Measurements from ENCODE around the gene DAGLA.

Gene DAGLA

GRCh38 chr11:61698173-61698948, 18.2 kb downstream of the DAGLA start:
- H3K27me3 ChIP-seq (ENCODE audit: control insufficient read depth in 2 of 2, insufficient read depth in 2 of 2, low read length in 2 of 2) = no peaks in the 10 kb centered on the region
- no peaks in the 10 kb centered on the region for H3K9me3 ChIP-seq (ENCODE audit: control insufficient read depth in 2 of 2, low read length in 2 of 2)
- H3K36me3 ChIP-seq (ENCODE audit: control insufficient read depth in 2 of 2, insufficient read depth in 2 of 2, low read length in 2 of 2) = no peaks in the 10 kb centered on the region
- peaks cover 68 to 75% of the 10 kb centered on the region in 2 donors for H3K4me1 ChIP-seq (ENCODE audit: control insufficient read depth in 2 of 2, insufficient read depth in 2 of 2, low read length in 2 of 2)
- peak overlapping the region; percentile 87 to 88 for H3K27ac ChIP-seq (ENCODE audit: low read depth in 2 of 2, low read length in 2 of 2)
- no peak overlapping the region for H3K4me3 ChIP-seq (ENCODE audit: low read length in 2 of 2)
- H3K9ac ChIP-seq (ENCODE audit: low read depth in 1 of 2, low read length in 2 of 2) = peak overlapping the region in 1 of 2 donors; percentile 29

GRCh38 chr11:61699737-61700160, 19.6 kb downstream of the DAGLA start:
- Histone ChIP-seq H3K4me1 (ENCODE audit: control insufficient read depth in 2 of 2, insufficient read depth in 2 of 2, low read length in 2 of 2) (peaks cover 63 to 67% of the 10 kb centered on the region in 2 donors), H3K4me3 (ENCODE audit: low read length in 2 of 2) (peak overlapping the region in 1 of 2 donors; percentile 37), H3K27me3 (ENCODE audit: control insufficient read depth in 2 of 2, insufficient read depth in 2 of 2, low read length in 2 of 2) (no peaks in the 10 kb centered on the region), H3K9me3 (ENCODE audit: control insufficient read depth in 2 of 2, low read length in 2 of 2) (no peaks in the 10 kb centered on the region), H3K36me3 (ENCODE audit: control insufficient read depth in 2 of 2, insufficient read depth in 2 of 2, low read length in 2 of 2) (no peaks in the 10 kb centered on the region), H3K27ac (ENCODE audit: low read depth in 2 of 2, low read length in 2 of 2) (peak overlapping the region; percentile 87 to 88), H3K9ac (ENCODE audit: low read depth in 1 of 2, low read length in 2 of 2) (peak overlapping the region in 1 of 2 donors; percentile 63)

DNA sequence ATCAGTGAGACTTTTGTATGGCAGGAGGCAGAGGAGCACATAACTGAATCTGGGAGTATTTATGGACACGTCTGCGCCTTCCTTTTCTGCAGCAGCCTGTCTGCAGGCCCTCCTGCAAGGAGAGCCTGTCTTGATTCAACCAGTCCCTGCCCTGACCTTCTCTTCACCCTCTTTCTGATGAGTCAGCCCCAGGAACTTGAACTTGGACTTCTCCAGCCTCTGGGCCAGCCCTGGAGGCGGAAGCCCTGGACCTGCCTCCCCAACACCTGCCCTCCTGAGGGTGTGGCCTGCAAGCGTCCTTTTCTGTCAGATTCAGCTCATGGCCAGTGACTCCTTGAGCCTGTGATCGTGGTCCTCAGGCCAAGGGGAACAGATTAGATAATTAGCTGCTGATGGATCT, 20.0 kb downstream of the DAGLA start:
- peak overlapping the region; percentile 32 to 63 for H3K9ac ChIP-seq (ENCODE audit: low read depth in 1 of 2, low read length in 2 of 2)
- peaks cover 62 to 63% of the 10 kb centered on the region in 2 donors for H3K4me1 ChIP-seq (ENCODE audit: control insufficient read depth in 2 of 2, insufficient read depth in 2 of 2, low read length in 2 of 2)
- H3K27me3 ChIP-seq (ENCODE audit: control insufficient read depth in 2 of 2, insufficient read depth in 2 of 2, low read length in 2 of 2) = no peaks in the 10 kb centered on the region
- H3K4me3 ChIP-seq (ENCODE audit: low read length in 2 of 2) = peak overlapping the region; percentile 10 to 37
- H3K36me3 ChIP-seq (ENCODE audit: control insufficient read depth in 2 of 2, insufficient read depth in 2 of 2, low read length in 2 of 2) = no peaks in the 10 kb centered on the region
- no peaks in the 10 kb centered on the region for H3K9me3 ChIP-seq (ENCODE audit: control insufficient read depth in 2 of 2, low read length in 2 of 2)
- peak overlapping the region; percentile 87 to 88 for H3K27ac ChIP-seq (ENCODE audit: low read depth in 2 of 2, low read length in 2 of 2)

- Histone ChIP-seq H3K27ac (ENCODE audit: low read depth in 2 of 2, low read length in 2 of 2) (peak overlapping the region; percentile 87 to 88), H3K36me3 (ENCODE audit: control insufficient read depth in 2 of 2, insufficient read depth in 2 of 2, low read length in 2 of 2) (no peaks in the 10 kb centered on the region), H3K4me1 (ENCODE audit: control insufficient read depth in 2 of 2, insufficient read depth in 2 of 2, low read length in 2 of 2) (peaks cover 57 to 58% of the 10 kb centered on the region in 2 donors), H3K4me3 (ENCODE audit: low read length in 2 of 2) (peak overlapping the region; percentile 10 to 37), H3K27me3 (ENCODE audit: control insufficient read depth in 2 of 2, insufficient read depth in 2 of 2, low read length in 2 of 2) (no peaks in the 10 kb centered on the region), H3K9me3 (ENCODE audit: control insufficient read depth in 2 of 2, low read length in 2 of 2) (no peaks in the 10 kb centered on the region), H3K9ac (ENCODE audit: low read depth in 1 of 2, low read length in 2 of 2) (peak overlapping the region; percentile 32 to 63)
These were observed 20.5 kb downstream of the DAGLA start for GRCh38 chr11:61700720-61701119.

- Histone ChIP-seq H3K36me3 (ENCODE audit: control insufficient read depth in 2 of 2, insufficient read depth in 2 of 2, low read length in 2 of 2) (no peaks in the 10 kb centered on the region), H3K4me1 (ENCODE audit: control insufficient read depth in 2 of 2, insufficient read depth in 2 of 2, low read length in 2 of 2) (peaks cover 50 to 51% of the 10 kb centered on the region in 2 donors), H3K9me3 (ENCODE audit: control insufficient read depth in 2 of 2, low read length in 2 of 2) (no peaks in the 10 kb centered on the region), H3K27me3 (ENCODE audit: control insufficient read depth in 2 of 2, insufficient read depth in 2 of 2, low read length in 2 of 2) (no peaks in the 10 kb centered on the region), H3K9ac (ENCODE audit: low read depth in 1 of 2, low read length in 2 of 2) (peak overlapping the region; percentile 14 to 63), H3K27ac (ENCODE audit: low read depth in 2 of 2, low read length in 2 of 2) (peak overlapping the region; percentile 87 to 88), H3K4me3 (ENCODE audit: low read length in 2 of 2) (no peak overlapping the region)
These were observed 21.2 kb downstream of the DAGLA start for GRCh38 chr11:61701242-61701886.

DNA sequence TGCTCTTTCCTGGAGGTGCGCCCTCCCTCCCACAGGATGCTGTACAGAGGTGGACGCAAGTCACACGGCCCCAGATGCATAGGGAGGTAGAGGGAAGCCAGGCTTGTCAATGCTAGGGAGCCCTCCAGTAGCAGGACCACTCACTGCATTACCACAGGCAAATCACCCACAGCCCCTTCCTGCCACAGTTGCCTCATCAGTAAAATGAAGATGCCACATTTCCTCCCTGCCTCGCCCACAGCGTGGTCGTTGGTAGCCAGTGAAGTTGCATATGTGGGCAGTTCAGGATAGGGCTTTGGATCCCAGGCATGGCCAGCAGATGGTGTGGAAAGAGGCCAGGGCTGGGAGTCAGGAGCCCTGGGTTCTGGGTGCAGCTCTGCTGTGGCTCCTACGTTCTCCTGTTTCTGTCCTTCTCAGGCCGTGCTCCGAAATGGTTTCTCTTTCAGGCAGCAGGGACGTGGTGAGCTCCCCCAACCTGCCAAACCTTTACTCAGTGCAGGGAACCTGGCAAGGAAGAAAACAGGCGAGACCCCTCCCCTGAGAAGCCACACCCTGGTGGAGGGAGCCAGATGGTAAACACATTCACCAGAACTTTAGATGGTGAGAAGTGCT, 22.6 kb downstream of the DAGLA start:
- Histone ChIP-seq H3K27me3 (ENCODE audit: control insufficient read depth in 2 of 2, insufficient read depth in 2 of 2, low read length in 2 of 2) (no peaks in the 10 kb centered on the region), H3K9me3 (ENCODE audit: control insufficient read depth in 2 of 2, low read length in 2 of 2) (no peaks in the 10 kb centered on the region), H3K36me3 (ENCODE audit: control insufficient read depth in 2 of 2, insufficient read depth in 2 of 2, low read length in 2 of 2) (no peaks in the 10 kb centered on the region), H3K4me3 (ENCODE audit: low read length in 2 of 2) (no peak overlapping the region), H3K9ac (ENCODE audit: low read depth in 1 of 2, low read length in 2 of 2) (no peak overlapping the region), H3K27ac (ENCODE audit: low read depth in 2 of 2, low read length in 2 of 2) (no peak overlapping the region), H3K4me1 (ENCODE audit: control insufficient read depth in 2 of 2, insufficient read depth in 2 of 2, low read length in 2 of 2) (peaks cover 46 to 49% of the 10 kb centered on the region in 2 donors)

DNA sequence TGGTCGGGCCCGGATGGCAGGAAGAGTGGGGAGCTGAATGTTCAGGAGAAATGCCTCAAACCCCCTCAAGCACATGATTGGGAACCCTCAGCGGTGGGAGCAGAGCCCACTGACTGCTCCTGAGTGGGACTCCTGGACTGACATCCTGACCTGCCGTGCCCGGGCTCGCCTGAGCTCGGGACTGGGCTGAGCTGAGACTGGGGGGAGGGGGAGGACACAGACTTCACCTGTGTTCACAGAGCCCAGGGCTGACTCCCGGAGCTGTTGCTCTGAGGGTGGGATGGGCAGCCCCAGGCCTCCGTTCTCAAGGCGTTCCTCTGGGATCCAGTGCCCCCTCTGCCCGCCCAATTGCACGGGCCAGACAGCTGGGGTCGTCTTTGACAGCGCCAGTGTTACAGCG, 24.6 kb downstream of the DAGLA start:
- no peaks in the 10 kb centered on the region for H3K36me3 ChIP-seq (ENCODE audit: control insufficient read depth in 2 of 2, insufficient read depth in 2 of 2, low read length in 2 of 2)
- H3K27me3 ChIP-seq (ENCODE audit: control insufficient read depth in 2 of 2, insufficient read depth in 2 of 2, low read length in 2 of 2) = no peaks in the 10 kb centered on the region
- H3K4me1 ChIP-seq (ENCODE audit: control insufficient read depth in 2 of 2, insufficient read depth in 2 of 2, low read length in 2 of 2) = peaks cover 26 to 29% of the 10 kb centered on the region in 2 donors
- no peaks in the 10 kb centered on the region for H3K9me3 ChIP-seq (ENCODE audit: control insufficient read depth in 2 of 2, low read length in 2 of 2)
- H3K4me3 ChIP-seq (ENCODE audit: low read length in 2 of 2) = no peak overlapping the region
- H3K27ac ChIP-seq (ENCODE audit: low read depth in 2 of 2, low read length in 2 of 2) = no peak overlapping the region
- H3K9ac ChIP-seq (ENCODE audit: low read depth in 1 of 2, low read length in 2 of 2) = no peak overlapping the region

- peak overlapping the region; percentile 28 to 34 for H3K9ac ChIP-seq (ENCODE audit: low read depth in 1 of 2, low read length in 2 of 2)
- H3K4me1 ChIP-seq (ENCODE audit: control insufficient read depth in 2 of 2, insufficient read depth in 2 of 2, low read length in 2 of 2) = peaks cover 8 to 11% of the 10 kb centered on the region in 2 donors
- H3K4me3 ChIP-seq (ENCODE audit: low read length in 2 of 2) = peak overlapping the region in 1 of 2 donors; percentile 11
- H3K9me3 ChIP-seq (ENCODE audit: control insufficient read depth in 2 of 2, low read length in 2 of 2) = no peaks in the 10 kb centered on the region
- H3K27me3 ChIP-seq (ENCODE audit: control insufficient read depth in 2 of 2, insufficient read depth in 2 of 2, low read length in 2 of 2) = no peaks in the 10 kb centered on the region
- H3K27ac ChIP-seq (ENCODE audit: low read depth in 2 of 2, low read length in 2 of 2) = peak overlapping the region; percentile 65
- no peaks in the 10 kb centered on the region for H3K36me3 ChIP-seq (ENCODE audit: control insufficient read depth in 2 of 2, insufficient read depth in 2 of 2, low read length in 2 of 2)
These were observed 26.5 kb downstream of the DAGLA start for GRCh38 chr11:61706452-61707400.

GRCh38 chr11:61707574-61707973, 27.4 kb downstream of the DAGLA start:
- Histone ChIP-seq H3K4me3 (ENCODE audit: low read length in 2 of 2) (peak overlapping the region in 1 of 2 donors; percentile 11), H3K4me1 (ENCODE audit: control insufficient read depth in 2 of 2, insufficient read depth in 2 of 2, low read length in 2 of 2) (peaks cover 8 to 11% of the 10 kb centered on the region in 2 donors), H3K9ac (ENCODE audit: low read depth in 1 of 2, low read length in 2 of 2) (peak overlapping the region; percentile 28 to 34), H3K36me3 (ENCODE audit: control insufficient read depth in 2 of 2, insufficient read depth in 2 of 2, low read length in 2 of 2) (no peaks in the 10 kb centered on the region), H3K27me3 (ENCODE audit: control insufficient read depth in 2 of 2, insufficient read depth in 2 of 2, low read length in 2 of 2) (no peaks in the 10 kb centered on the region), H3K27ac (ENCODE audit: low read depth in 2 of 2, low read length in 2 of 2) (peak overlapping the region; percentile 65), H3K9me3 (ENCODE audit: control insufficient read depth in 2 of 2, low read length in 2 of 2) (no peaks in the 10 kb centered on the region)
